HK-2 (cell line): ENCODE data around the gene XRCC3.

Experiments used
- DNase-seq: peaks from one replicate; pipeline ENCODE4 v3.0.0-alpha.2; 2018; ENCODE audit not compliant: unreplicated experiment

XRCC3 gene

DNA sequence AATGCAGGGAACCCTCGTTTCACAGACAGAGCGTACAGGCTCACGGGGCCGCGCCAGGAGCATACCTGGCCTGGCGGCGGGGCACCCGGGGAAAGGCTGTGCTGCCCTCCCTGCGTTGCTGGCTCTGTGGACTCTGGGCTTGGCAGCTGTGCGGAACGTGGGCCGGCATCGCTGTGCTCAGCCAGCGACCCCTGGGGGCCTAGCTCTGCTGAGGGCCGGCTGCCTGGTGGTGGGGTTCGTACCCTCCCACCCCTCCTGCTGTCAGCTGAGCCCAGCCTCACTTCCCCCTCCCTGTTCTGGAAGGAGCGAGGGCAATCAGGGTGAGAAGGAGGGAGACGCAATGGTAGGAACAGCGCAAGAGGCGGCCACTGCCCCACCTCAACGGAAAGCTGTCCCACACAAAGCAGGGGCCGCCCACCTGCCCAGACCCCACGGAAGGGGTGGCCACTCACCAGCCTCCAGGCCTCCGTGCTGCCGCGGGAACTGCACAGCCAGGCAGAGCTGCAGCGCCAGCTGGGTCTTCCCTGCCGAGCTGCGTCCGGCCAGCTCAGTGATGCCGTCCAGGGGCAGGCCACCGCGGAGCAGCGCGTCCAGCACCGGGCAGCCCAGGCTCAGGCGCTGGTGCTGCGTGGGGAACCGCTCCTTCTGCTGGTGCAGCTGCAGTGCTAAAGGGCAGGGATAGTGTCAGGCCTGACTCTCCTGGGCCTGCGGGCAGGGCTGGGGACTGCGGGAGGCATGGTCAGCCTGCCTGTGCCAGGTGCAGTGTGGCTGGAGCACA, 8.5 kb downstream of the XRCC3 start:
- DNase-seq, result no peak

- no peak for DNase-seq
These were observed 9.6 kb downstream of the XRCC3 start for GRCh38 chr14:103705504-103706284.

GRCh38 chr14:103705118-103705503, 10.1 kb downstream of the XRCC3 start:
- no peak for DNase-seq

DNA sequence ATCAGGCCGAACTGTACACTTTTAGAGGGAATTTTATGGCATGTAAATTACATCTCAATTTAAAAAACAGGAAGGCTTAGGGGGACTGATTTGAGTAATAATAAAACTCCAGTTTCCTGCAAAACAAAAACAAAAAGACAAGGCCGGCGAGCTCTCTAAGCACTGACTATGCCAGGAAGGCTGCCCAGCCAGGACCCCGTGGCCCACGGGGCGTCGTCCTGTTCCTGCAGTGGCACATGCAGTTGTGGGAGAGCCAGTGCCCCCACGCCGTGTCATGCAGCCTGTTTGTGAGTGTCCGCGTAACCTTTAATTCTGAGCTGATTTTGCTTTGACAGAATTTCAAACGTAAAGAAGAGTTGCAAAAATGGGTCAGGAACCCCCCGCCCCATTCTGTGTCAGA, 10.5 kb downstream of the XRCC3 start:
- DNase-seq, result no peak

DNA sequence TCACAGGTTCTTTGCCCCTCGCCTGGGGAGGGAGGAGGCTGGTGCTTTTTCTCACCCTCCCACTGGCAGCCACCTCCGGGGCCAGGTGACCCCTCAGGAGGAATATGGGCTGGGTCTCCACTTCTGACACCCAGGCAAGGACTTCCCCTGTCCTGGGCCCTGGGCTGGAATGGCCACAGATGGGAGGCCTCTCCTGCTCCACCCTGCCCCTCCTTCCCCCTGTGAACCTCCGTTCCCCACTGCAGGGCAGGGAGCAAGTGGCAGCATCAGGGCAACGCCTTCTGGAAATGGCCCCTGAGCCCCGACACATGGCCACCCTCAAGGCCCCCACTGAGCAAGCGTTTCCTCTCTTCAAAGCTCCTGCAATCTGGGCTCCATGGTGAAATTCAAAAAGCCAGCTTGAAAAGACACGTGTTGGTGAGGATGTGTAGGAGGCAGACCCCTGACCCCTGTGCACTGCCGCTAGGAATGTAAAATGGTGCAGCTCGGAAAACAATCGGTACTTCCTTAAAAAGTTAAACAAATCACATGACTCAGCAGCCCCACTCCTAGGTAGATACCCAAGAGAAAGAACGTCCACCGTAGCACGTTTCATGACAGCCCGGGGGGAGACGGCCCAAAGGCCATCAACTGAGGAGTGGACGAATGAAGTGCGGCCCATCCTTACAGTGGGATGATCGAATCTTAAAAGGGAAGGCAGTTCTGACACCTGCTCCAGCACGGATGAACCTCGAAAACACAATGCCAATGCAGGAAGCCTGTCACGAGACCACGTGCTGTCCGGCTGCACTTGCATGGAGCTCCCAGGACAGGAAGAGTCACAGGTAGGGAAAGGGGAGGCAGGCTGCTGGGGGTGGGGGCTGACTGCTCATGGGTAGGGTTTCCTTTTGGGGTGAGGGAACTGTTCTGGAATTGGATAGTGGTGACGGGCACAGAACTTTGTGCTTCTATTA, 11.5 kb downstream of the XRCC3 start:
- no peak for DNase-seq

GRCh38 chr14:103702497-103703432, 12.5 kb downstream of the XRCC3 start:
- DNase-seq, result no peak

GRCh38 chr14:103702095-103702494, 13.2 kb downstream of the XRCC3 start:
- no peak for DNase-seq

DNA sequence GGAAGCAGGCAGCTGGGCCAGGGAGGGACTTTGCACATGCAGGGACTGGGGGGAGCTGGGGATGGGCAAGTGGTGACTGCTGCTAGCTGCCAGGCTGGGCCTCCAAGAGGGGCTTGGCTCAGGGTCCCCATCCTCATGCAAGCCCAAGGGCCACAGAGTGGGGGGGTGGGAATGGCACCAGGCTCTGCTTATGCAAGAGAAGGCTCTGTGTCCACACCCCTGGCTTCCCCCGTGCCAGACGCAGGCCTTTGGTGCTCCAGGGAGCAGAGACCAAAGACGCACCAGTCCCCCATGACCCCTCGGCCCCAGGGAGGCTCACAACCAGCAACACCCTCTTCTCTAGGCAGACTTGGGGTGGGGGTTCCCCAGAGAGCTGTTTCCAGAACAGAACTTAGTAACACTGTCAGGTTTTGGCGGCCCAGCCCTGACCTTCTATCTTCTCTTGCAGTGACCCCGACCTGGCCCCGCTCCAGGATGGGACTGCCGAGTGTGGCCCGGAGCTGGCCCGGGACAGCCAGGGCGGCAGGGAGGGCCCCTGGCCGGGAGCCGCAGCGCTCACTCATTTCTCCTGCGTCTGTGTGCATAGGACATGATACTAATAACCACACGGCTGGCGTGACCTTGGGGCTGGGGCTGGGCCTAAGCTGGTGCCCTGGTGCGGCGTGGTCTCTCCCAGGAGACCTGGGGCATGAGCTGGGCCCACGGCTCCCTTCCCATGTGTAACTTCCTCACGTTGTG, 14.3 kb downstream of the XRCC3 start:
- DNase-seq, result no peak

- DNase-seq, result no peak
These were observed 15.1 kb downstream of the XRCC3 start for GRCh38 chr14:103699901-103700752.

DNA sequence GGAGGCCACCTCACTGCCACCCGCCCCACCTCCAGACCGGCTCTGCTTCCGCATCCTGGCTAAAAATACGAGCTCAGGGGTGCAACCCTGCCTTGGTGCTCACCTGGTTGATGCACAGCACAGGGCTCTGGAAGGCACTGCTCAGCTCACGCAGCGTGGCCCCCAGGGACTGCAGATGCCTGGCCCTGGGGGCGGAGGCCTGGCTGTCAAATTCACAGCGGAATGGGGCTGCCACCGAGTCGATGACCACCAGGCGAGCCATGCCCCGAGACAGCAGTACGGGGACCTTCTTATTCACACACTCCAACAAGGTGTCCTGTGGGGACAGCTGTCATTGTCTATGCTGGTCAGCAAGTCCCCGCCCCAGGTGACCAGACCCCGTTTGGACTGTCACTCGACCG, 16.0 kb downstream of the XRCC3 start:
- no peak for DNase-seq

GRCh38 chr14:103698380-103699260, 16.6 kb downstream of the XRCC3 start:
- no peak for DNase-seq

GRCh38 chr14:103697603-103698379, 17.5 kb downstream of the XRCC3 start:
- DNase-seq, result no peak

DNA sequence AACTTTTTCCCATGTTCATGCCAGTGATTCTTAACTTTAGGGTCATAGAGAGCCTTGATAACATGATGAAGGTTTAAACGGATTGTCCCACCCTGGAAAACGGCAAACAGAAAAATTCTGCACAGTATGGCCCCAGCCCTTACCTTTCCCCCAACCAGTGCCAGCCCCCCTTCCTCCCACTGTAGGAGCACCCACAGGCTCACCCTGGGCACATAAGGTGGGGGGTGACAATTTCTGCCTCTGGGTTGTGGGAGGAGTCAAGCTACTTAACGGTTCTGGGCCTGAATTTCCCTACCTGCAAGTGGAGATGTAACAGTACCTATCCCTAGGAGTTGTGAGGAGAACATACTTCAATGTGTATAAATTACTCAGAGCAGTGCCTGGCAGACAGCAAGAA, 18.0 kb downstream of the XRCC3 start:
- no peak for DNase-seq

- no peak for DNase-seq
These were observed 18.7 kb downstream of the XRCC3 start for GRCh38 chr14:103696466-103697071.

DNA sequence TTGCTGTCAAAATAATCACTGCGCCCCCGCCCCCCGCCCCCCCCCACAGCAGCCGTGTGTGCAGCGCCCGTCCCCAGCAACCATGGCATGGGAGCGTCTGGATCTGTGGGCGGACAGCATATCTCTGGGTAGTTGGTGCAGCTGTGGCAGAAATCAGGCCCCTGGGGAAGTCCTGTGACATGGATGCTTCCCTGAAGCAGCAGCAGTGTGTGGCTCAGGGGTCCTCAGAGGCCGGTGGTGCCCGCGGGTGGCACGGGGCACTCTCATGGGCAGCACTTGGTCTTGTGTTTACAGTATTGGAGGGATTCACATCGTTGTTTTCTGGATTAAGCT, 19.2 kb downstream of the XRCC3 start:
- no peak for DNase-seq

GRCh38 chr14:103695296-103696069, 19.8 kb downstream of the XRCC3 start:
- no peak for DNase-seq
